Measurements from ENCODE around the gene FBXO42. TPM values are rescaled to one million over a fixed set of nuclear protein-coding genes. Genes with fewer than 3 reads are reported as not detected.
A peak's percentile ranks its signal among the peaks of the same experiment; 100 is the strongest.

The FBXO42 gene
- polyA plus RNA-seq, 3 donors: 11.6 to 18.4 (median 16.9) TPM

- H3K27ac ChIP-seq (ENCODE audit: low read depth in 1 of 2, low read length in 2 of 2): no peak overlapping the region
- 92% methylated on average over 8 of the region's 8 CpGs for whole genome bisulfite sequencing (ENCODE audit: insufficient coverage)
- DNase-seq: no peak
- H3K9ac ChIP-seq (ENCODE audit: insufficient read depth, low read length, poor library complexity, severe bottlenecking): no peak overlapping the region
- no peak overlapping the region for H3K4me3 ChIP-seq (replicated peaks in 1 of 3; ENCODE audit: low read depth in 2 of 3, low read length in 3 of 3)
- no peaks in the 10 kb centered on the region for H3K9me3 ChIP-seq (replicated peaks in 1 of 2; ENCODE audit: control insufficient read depth in 1 of 2, insufficient read depth in 1 of 2, low read length in 2 of 2)
- intact Hi-C loops (cut with micrococcal nuclease): no loop called here
- Mint-ChIP-seq H3K4me1 (no peaks in the 10 kb centered on the region), H3K27ac (peak overlapping the region in 2 of 7 donors; percentile 27 to 65), H3K9me3 (peaks cover 0 to 2% (median 0%) of the 10 kb centered on the region in 7 donors), H3K27me3 (ENCODE audit: low read depth in 3 of 3) (peaks cover 0 to 4% (median 1%) of the 10 kb centered on the region in 3 donors), H3K4me3 (no peak overlapping the region), H3K36me3 (peaks cover 6 to 16% of the 10 kb centered on the region in 2 donors)
- no peaks in the 10 kb centered on the region for H3K79me2 ChIP-seq (ENCODE audit: insufficient read depth, low read length)
- H2AFZ ChIP-seq (ENCODE audit: insufficient read depth, low read depth, low read length, poor library complexity, severe bottlenecking): no peak overlapping the region
- no peaks in the 10 kb centered on the region for H3K27me3 ChIP-seq (ENCODE audit: control insufficient read depth in 2 of 2, insufficient read depth in 2 of 2, low read length in 2 of 2)
- no peaks in the 10 kb centered on the region for H3K4me1 ChIP-seq (ENCODE audit: control insufficient read depth in 1 of 2, insufficient read depth in 2 of 2, low read length in 2 of 2)
- no peaks in the 10 kb centered on the region for H3K36me3 ChIP-seq (replicated peaks in 1 of 2; ENCODE audit: control insufficient read depth in 1 of 2, insufficient read depth in 2 of 2, low read length in 2 of 2)
- TF ChIP-seq, protein P1, sequence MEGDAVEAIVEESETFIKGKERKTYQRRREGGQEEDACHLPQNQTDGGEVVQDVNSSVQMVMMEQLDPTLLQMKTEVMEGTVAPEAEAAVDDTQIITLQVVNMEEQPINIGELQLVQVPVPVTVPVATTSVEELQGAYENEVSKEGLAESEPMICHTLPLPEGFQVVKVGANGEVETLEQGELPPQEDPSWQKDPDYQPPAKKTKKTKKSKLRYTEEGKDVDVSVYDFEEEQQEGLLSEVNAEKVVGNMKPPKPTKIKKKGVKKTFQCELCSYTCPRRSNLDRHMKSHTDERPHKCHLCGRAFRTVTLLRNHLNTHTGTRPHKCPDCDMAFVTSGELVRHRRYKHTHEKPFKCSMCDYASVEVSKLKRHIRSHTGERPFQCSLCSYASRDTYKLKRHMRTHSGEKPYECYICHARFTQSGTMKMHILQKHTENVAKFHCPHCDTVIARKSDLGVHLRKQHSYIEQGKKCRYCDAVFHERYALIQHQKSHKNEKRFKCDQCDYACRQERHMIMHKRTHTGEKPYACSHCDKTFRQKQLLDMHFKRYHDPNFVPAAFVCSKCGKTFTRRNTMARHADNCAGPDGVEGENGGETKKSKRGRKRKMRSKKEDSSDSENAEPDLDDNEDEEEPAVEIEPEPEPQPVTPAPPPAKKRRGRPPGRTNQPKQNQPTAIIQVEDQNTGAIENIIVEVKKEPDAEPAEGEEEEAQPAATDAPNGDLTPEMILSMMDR (IDR thresholded peaks at IDR 0.05): no peak
- no peak overlapping the region for H3K4me2 ChIP-seq (replicated peaks; ENCODE audit: extremely low read depth, low read length, poor library complexity, severe bottlenecking)
- no peaks in the 10 kb centered on the region for H4K20me1 ChIP-seq (ENCODE audit: insufficient read depth, low read length)
Measured at GRCh38 chr1:16198444-16199156, 153.7 kb downstream of the FBXO42 start.

DNA sequence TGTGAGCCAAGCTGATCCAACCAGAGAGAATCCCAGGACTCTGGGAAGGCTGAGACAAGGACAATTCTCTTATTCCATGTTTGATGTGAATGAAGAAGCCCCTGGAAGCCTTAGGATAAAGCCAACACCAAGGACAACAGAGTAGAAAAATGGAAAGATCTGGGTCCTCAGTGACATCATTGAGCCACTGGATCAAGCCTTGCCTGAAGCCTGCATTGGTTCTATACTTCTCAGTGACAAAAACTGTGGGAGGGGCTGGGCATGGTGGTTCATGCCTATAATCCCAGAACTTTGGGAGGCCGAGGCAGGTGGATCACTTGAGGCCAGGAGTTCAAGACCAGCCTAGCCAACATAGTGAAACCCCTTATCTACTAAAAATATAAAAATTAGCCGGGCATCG lies 155.4 kb downstream of the FBXO42 start:
- Mint-ChIP-seq H3K9me3 (peaks cover 0 to 2% (median 0%) of the 10 kb centered on the region in 7 donors), H3K4me3 (no peak overlapping the region), H3K36me3 (peaks cover 0 to 6% of the 10 kb centered on the region in 2 donors), H3K27me3 (ENCODE audit: low read depth in 3 of 3) (peaks cover 0 to 2% (median 1%) of the 10 kb centered on the region in 3 donors), H3K4me1 (no peaks in the 10 kb centered on the region), H3K27ac (peak overlapping the region in 1 of 7 donors; percentile 59)
- WGBS (ENCODE audit: insufficient coverage): no CpG with 5 or more reads among the region's 3 CpGs
- intact Hi-C loops (cut with micrococcal nuclease): no loop called here
- H3K4me3 ChIP-seq (replicated peaks in 1 of 3; ENCODE audit: low read depth in 2 of 3, low read length in 3 of 3): no peak overlapping the region
- TF ChIP-seq, protein P1 (IDR thresholded peaks at IDR 0.05): no peak
- H3K4me2 ChIP-seq (replicated peaks; ENCODE audit: extremely low read depth, low read length, poor library complexity, severe bottlenecking): no peak overlapping the region
- no peak overlapping the region for H3K9ac ChIP-seq (ENCODE audit: insufficient read depth, low read length, poor library complexity, severe bottlenecking)
- no peaks in the 10 kb centered on the region for H3K4me1 ChIP-seq (ENCODE audit: control insufficient read depth in 1 of 2, insufficient read depth in 2 of 2, low read length in 2 of 2)
- H3K79me2 ChIP-seq (ENCODE audit: insufficient read depth, low read length): no peaks in the 10 kb centered on the region
- H3K27me3 ChIP-seq (ENCODE audit: control insufficient read depth in 2 of 2, insufficient read depth in 2 of 2, low read length in 2 of 2): no peaks in the 10 kb centered on the region
- H4K20me1 ChIP-seq (ENCODE audit: insufficient read depth, low read length): no peaks in the 10 kb centered on the region
- no peak for DNase-seq
- no peak overlapping the region for H3K27ac ChIP-seq (ENCODE audit: low read depth in 1 of 2, low read length in 2 of 2)
- no peaks in the 10 kb centered on the region for H3K9me3 ChIP-seq (replicated peaks in 1 of 2; ENCODE audit: control insufficient read depth in 1 of 2, insufficient read depth in 1 of 2, low read length in 2 of 2)
- no peak overlapping the region for H2AFZ ChIP-seq (ENCODE audit: insufficient read depth, low read depth, low read length, poor library complexity, severe bottlenecking)
- no peaks in the 10 kb centered on the region for H3K36me3 ChIP-seq (replicated peaks in 1 of 2; ENCODE audit: control insufficient read depth in 1 of 2, insufficient read depth in 2 of 2, low read length in 2 of 2)

Small RNAs within 50 kb of the gene (small RNA-seq; reads per million reads assigned to genes)
- not detected for gene MT1XP1 (ENCODE audit: insufficient read length, low read depth)

Other genes starting within 250 kb of the FBXO42 start
- gene EPHA2, start 196.4 kb downstream of the FBXO42 start, polyA plus RNA-seq: under 1 TPM in 1 of 3 donors, not detected in 2; 0.03 TPM
- gene ARHGEF19, start 139.8 kb downstream of the FBXO42 start, polyA plus RNA-seq: 1 to 10 TPM; 2.2 to 7.9 (median 2.3) TPM
- 1 to 10 TPM in 2 of 3 donors, under 1 TPM in 1; 0.54 to 1.7 (median 1.4) TPM for gene CPLANE2, start 115.3 kb downstream of the FBXO42 start, polyA plus RNA-seq
- gene SZRD1, start 14.8 kb upstream of the FBXO42 start, polyA plus RNA-seq: 10 to 100 TPM; 46.4 to 50.5 (median 47.2) TPM
- not detected for gene SPATA21, start 84.9 kb upstream of the FBXO42 start, polyA plus RNA-seq
- gene NECAP2, start 88.2 kb upstream of the FBXO42 start, polyA plus RNA-seq: 100 to 1,000 TPM in 2 of 3 donors, 10 to 100 TPM in 1; 78.9 to 223 (median 183) TPM
- gene RNU1-1, start 161.8 kb upstream of the FBXO42 start, polyA plus RNA-seq: not detected

Measured in CD14-positive monocyte (primary cell).